HG03571 (cell line): ENCODE results near the gene CNP.
A peak's percentile ranks its signal among the peaks of the same experiment; 100 is the strongest.

Experiments
- ATAC-seq: cut with Tn5 transposase; IDR thresholded peaks from one replicate; pipeline ENCODE4 v1.9.1; 2021; ENCODE audit not compliant: unreplicated experiment

CNP gene

DNA sequence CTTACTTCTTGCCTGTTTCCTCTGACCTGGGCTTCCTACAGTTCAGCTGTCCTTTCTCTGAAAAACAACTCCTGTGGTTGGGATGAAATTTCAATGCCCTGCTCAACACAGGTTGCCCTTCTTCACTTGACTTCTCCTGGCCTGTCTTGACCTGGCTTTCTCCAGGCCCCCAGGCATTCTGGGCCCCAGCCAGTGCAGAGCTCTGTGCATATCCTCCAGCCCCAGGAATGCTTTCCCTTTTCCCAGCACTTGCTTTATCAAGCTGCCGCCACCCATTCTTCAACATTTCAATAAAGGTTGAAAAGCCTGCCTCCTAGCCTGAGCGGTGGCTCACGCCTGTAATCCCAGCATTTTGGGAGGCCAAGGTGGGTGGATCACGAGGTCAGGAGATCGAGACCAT is 25.4 kb upstream of the CNP start:
- ATAC-seq, result no peak

DNA sequence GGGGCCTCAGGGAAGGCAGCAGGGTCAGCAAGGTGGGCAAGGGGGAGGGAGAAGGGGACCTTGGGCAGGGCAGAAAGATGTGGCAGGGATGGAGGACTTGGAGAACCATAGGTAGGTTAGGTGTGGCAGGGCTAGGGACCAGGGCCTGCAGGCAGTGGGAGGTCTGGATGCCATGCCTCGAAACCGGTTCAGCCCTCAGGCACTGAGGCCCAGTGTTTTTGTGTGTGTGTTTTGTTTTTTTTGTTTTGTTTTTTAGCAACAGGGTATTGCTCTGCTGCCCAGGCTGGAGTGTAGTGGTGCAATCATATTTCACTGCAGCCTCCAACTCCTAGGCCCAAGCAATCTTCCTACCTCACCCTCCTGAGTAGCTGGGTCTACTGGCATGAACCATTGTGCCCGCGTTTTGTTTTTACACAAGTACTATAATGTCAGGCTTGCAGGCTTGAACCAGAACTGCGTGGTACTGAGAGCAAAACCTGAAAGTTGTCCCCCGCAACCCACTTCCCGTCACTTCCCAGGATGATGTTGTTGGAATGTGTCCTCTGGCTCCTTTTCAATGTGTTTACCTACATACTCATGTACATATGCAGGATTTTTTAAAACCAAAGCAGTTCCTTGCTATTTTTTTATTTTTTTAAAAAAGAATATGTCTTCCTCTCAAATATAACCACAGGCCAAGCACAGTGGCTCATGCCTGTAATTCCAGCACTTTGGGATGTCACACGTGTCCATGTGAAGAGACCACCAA is 23.8 kb upstream of the CNP start:
- ATAC-seq, result no peak

DNA sequence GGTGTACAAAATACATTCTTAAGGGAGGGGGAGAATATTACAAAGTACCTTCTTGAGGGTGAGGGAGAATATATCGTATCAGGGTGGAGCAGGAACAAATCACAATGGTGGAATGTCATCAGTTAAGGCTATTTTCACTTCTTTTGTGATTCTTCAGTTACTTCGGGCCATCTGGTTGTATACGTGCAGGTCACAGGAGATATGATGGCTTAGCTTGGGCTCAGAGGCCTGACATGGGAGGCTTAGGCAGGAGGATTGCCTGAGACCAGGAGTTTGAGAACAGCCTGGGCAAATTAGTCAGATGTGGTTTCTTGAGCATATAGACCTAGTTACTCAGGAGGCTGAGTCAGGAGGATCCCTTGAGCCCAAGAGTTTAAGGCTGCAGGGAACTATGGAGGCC is 23.1 kb upstream of the CNP start:
- no peak for ATAC-seq

DNA sequence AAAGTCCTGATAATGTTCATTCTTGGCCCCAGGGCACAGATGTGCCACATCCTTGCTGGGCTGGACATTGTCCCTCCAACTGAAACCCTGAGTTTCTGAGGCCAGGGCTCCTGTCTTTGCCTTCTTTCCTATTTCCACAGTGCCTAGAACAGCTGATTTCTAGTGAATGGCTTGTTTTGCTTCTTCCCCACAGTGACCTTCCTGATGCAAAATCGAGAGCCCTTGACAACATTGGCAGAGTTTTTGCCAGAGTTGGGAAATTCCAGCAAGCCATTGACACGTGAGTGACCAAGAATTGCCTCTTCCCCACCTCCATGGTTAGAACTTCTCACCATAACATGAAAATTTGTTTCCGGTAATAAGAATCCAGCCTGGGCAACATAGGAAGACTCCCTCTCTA is 21.7 kb upstream of the CNP start:
- no peak for ATAC-seq

DNA sequence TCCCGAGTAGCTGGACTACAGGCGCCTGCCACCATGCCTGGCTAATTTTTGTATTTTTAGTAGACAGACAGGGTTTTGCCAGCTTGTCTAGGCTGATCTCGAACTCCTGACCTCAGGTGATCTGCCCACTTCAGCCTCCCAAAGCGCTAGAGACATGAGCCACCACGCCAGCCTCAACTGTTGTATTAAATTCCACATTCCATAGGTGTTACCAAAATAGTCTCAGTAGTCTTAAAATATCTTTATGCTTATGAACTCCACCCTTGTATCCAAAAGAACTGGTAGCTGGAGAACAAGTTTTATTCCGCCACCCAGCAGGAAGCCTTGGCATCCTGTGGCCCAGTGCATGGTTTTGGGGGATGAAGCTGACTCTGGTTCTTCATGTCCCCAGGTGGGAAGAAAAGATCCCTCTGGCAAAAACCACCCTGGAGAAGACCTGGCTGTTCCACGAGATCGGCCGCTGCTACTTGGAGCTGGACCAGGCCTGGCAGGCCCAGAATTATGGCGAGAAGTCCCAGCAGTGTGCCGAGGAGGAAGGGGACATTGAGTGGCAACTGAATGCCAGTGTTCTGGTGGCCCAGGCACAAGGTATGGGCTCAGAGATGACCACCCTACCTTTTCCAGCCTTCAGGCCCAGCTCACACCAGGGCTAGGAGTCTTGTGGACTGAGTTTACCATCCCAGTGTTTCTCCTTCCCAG is 17.7 kb upstream of the CNP start:
- ATAC-seq, result no peak

DNA sequence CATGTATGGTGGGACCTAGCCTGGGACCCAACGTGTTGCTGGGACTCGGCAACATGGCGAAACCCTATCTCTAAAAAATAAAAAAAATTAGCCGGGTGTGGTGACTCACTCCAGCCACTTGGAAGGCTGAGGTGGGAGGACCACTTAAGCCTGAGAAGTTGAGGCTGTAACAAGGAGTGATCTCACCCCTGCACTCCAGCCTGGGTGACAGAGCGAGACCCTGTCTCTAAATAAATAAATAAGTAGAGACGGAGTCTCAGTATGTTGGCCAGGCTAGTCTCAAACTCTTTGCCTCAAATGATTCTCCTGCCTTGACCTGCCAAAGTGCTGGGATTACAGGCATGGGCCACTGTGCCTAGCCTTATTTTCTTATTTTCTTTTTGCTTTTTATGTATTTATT is 10.1 kb upstream of the CNP start:
- ATAC-seq, result no peak

DNA sequence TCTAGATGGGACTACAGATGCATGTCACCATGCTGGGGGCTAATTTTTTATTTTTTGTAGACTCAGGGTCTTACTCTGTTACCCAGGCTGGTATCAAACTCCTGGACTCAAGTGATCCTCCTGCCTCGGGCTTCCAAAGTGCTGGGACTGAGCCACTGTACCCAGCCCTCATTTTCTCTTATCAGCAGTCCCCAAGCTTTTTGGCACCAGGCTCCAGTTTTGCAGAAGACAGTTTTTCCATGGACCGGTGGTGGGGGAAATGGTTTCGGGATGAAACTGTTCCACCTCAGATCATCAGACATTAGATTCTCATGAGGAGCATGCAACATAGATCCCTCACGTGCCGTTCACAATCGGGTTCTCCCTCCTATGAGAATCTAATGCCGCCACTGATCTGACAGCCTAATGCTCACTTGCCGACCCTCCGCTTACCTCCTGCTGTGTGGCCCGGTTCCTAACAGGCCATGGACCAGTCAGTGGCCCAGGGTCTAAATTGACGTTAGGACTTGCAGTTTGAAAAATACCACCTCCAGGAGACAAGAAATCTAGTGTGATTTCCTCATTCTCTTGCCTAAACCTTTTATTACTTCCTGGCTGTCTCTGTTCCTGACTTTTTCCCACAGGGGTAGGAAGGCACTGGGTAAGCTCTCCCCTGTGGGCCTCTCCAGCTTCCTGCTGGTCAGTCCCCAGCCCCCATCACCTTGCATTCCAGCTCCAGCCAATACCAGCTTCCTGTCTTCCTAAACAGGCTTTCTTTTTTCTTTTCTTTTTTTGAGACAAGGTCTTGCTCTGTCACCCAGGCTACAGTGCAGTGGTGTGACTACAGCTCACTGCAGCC is 9.3 kb upstream of the CNP start:
- no peak for ATAC-seq

DNA sequence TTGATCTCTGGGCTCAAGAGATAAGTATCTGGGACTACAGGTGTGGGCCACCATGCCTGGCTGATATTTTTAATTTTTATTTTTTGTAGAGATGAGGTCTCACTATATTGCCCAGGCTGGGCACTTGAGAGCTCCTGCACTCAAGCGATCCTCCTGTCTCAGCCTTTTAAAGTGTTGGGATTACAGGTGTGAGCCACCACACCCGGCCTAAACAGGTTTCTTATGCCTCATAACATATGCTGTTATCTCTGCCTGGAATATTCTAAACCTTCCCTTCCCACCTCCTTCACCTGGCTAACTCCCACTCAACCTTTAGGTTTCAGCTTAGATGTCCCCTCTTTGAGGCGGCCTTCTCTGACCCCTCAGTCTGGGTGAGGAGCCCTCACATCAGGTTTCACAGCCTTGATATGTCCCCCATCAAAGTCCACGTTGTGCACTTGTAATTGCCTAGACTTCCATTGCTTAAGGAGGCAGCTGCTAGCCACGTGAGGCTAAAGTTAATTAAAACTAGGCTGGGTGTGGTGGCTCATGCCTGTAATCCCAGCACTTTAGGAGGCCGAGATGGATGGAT is 8.6 kb upstream of the CNP start:
- ATAC-seq, result no peak

DNA sequence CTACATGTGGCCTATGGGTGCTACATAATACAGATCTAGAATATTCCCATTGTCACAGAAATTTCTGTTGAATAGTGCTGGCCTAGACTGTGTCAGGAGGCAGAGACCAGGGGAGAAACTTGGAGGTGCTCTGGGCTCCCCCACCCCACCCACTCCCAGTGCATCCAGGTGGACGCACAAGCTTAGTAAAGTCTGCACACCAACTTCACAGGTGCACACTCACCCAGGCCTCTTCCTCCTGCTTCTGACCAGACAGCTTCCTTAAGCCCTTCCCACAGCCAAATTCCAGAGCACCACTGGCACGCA is 7.6 kb upstream of the CNP start:
- ATAC-seq, result no peak

DNA sequence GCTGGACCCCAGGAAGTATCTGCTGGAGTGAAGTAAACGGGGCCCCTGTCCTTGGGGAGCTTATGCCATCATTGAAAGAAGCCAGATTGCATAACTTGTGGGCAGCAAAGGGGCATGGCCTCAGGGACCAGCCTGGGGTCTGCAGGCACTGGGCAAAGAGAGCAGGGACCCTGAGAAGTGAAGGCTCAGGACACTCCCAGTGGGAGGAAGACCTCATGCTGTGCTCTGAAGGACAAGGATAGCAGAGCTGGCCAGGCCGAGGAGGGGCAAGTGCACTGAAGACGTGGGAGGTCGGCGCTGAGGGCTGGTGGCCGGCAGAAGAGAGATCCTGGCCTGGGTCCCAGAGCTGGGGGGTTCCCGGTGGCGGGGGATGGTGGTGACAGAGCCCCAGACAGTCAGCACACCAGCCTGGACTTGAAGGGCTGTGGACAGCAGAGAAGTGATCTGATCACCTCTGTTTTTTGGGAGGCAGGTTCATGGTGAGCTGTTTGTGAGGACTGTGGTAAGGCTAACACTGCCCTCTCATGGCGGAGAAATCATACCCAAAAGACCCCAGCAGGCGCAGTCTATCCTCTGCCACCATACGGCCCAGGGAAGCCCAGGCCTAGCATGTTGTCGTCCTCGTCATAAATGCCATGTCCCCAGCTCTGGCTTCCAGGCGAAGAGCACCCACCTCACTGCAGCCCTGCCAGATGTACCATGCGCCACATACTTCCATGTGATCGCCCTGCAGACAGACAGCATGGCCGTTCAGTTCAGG is 7.1 kb upstream of the CNP start:
- no peak for ATAC-seq

DNA sequence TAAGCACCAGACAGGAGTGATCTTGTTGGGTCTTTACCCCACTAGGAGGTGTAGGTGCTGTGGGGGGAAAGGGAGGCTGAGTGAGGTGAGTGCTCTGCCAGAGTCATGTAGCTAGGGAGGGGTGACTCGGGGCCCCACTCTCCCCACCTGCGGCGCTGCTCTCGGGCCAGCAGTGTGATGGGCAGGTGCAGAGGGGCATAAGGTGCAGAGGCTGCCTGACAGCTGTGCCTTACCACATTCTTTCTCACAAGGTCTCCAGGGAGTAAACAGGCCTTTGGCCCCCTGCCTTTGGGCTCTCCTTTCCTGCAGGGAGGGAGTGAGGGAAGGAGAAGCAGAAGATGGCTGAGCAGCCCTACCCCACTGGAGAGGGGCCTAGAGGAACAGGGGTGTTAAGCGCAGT is 4.5 kb upstream of the CNP start:
- ATAC-seq, result no peak

DNA sequence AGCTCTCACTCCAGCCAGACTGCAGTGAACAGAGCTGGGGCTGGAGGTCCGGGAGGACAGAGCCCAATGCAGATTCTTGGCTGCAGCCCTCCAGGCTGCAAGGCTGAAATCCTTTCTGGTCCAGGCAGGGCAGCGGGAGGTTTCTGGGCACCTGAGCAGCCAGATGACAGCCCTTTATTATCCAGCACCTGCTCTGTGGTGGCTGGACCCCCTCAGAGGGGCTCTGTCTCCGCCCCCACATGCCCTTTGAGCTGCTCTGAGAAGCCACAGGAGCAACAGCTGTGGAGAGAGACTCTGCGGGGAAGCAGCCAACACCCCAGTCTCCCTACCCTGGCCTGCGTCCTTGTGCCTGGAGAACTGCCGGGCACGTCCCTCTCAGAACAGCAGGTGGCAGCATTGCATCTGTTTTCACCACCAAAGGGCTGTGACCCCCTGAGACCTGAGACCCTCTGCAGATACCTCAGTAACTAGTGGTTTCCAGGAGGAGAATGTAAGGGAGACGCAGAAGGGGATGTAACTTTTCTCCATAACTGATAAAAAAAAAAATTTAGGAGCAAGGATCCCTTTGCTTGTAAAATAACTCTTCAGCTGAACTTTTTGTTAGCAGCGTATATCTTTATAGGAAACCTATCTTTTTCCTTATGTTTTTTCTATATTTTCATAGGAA is 3.7 kb upstream of the CNP start:
- no peak for ATAC-seq

DNA sequence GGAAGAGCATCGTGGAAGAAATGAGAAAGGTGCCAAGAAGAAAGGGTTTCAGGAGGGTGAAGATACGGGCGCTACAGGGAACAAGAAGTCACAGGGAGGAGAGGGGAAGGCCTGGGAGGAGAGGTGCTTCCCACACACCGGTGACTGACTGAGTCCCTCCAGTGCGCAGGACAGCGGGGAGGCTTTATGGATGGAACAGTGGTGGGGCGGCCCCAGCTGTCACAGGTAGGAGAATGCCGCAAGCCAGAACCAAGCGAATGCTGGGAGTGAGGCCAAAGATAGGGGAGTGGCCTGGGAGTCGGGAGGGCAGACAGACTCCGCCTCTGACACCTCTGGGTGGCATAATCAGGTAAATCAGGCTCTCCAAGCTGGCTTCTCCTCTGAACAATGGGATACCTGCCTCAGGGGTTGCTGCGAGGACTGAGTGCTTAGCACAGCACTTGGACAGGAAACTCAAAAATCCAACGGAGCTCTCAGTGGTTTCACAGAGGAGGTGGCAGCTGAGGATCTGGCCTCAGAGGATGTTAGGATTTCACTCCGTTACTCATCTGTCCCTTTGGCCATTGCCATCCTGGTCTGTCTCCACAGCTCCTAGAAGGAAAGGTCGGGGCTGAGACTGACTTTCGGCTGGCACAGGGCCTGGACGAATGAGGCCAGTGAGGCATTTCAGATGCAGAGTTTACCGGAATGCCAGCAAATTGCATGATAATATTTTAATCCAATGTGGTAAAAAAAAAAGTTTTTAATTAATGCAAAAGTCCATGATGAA is 717 bp upstream of the CNP start:
- ATAC-seq, result no peak

DNA sequence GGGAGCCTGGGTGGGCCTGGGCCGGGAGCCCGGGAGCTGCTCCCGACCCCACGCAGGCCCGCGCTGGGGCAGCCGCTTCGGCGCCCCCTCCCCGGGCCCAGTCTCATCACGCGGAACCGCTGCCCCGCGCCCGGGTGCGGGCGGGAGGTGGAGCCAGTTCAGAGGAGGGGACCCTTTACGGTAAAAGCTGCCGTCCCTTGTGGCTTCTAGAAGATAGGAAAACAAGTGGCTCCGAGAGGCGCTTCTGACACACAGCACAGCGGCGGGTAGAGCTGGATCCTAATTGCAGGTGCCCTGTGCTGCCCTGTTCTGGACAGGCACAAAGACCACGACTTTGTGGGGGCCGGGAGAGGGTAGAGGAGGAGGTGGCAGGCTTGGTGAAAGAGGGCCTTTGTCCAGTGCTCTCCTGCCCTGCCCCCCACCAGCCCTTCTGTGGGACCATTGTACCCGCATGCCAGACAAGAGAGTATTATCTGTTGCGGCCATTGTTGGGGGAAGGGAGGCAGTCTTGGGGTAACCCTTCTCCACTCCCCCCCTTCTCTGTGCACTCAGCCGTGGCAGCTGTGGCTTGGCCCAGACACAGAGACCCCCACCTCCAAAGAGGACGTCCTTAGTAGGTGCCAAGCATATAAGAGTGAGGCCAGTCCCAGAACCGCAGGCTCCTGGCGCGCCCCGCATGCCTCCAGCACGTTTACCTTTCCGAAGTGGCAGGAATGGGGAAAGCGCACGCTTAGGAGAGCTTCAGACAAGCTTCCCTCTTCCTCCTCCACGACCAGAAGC is 736 bp downstream of the CNP start:
- peak; percentile 10 for ATAC-seq

DNA sequence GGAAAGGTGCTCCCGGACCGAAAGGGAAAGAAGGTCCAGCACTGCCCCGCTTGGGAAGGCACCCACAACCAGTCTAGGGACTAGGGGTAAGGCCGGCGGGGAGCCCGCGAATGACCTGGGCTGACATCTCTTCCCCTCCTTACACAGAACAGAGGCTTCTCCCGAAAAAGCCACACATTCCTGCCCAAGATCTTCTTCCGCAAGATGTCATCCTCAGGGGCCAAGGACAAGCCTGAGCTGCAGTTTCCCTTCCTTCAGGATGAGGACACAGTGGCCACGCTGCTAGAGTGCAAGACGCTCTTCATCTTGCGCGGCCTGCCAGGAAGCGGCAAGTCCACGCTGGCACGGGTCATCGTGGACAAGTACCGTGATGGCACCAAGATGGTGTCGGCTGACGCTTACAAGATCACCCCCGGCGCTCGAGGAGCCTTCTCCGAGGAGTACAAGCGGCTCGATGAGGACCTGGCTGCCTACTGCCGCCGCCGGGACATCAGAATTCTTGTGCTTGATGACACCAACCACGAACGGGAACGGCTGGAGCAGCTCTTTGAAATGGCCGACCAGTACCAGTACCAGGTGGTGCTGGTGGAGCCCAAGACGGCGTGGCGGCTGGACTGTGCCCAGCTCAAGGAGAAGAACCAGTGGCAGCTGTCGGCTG is 1.5 kb downstream of the CNP start:
- ATAC-seq, result no peak

DNA sequence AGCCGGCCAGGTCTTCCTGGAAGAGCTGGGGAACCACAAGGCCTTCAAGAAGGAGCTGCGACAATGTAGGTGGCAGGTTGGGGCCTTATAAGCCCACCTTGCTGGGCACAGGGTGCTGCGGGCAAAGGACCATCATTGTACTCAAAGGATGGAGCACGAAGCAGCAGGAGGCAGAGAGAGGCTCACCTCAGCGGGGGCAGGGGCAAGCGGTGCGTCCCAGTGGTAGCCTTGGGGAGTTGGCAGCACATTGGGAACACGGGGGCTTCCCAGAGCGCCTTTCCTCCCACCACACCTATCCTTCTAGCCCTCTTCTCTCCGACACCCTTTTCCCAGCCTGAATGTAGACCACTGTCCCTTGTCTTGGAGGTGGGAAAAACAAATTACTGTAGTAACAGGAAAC is 2.1 kb downstream of the CNP start:
- ATAC-seq, result no peak

DNA sequence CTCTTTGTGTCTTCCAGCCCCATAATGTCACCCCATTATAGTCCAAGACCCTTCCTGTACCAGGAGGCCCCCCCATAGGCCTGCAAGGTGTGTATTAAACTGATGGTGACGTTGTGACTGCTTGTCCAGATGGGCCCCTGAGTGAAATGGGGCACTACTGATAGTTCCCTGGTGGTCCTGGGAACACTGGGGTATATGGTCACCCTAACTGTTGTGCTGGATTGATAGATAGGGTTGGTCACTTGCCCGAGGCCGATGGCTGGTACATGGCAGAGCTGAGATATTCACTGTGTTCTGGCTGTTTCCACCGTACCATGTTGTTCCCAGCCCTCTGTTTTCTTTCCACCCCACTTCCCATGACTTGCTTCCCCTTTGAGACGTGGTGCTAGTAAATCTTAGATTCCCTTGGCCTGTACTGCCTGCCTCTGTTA is 4.3 kb downstream of the CNP start:
- no peak for ATAC-seq

DNA sequence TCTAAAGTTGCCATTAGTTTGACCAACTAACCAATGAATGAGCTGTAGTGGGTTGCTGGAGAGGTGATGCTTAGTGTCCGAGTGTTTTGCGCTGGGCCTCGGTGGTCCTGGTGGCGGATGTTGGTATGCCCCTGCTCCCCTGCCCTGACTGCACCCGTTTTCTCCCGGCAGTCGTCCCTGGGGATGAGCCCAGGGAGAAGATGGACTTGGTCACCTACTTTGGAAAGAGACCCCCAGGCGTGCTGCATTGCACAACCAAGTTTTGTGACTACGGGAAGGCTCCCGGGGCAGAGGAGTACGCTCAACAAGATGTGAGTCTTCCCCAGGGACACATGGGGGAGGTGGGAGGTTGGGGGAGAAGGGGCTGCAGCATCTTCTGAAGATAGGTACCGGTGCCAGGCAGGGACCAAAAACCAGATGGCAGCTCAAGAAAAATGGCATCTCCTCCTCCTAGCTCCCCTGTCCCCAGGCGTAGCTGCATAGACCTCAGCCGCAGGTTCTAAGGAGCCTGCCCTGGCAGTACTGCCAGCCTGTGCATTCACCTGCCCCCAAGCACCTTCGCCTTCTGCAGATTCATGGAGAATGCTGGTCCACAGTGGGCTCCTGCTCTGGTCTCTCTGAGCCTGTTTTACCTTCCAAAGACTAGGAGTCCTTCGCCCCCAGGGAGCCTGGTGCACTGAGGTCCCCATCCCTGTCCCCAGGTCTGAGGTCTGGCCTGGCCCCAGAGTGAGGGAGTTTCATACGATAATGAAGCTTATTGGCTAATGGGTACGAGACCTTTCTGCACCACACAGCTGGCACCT is 5.3 kb downstream of the CNP start:
- ATAC-seq, result no peak
